ENCODE data around the gene GMPPA.

DNA sequence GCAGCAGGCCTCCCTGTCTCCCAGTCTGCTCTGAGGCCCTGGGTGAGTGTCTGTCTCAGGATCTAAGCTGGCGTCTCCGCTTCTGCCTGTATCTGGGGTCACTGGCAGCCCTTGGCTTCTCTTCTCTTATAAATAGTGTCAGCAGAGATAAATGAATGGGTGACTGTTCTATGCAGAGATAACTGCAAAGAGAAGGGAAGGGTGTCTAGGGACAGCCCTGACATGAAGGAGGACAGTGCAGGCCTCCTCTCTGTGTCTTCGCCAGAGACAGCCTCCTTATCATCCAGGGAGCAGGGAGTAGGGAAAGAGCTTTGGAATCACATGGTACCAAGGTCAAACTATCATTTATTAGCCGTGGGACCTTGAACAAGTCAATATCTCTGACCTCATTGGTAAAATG, 28.3 kb upstream of the GMPPA start:
- TF ChIP-seq GATA2 (IDR thresholded peaks at IDR 0.05; ENCODE audit: low read depth, low read length) = no peak
- TF ChIP-seq GATA3 (IDR thresholded peaks at IDR 0.05; ENCODE audit: low read depth, low read length) = no peak

All from SH-SY5Y (cell line).